GM19035 (cell line): ENCODE measurements around the gene TRA2B.

Experiments
- ATAC-seq: cut with Tn5 transposase; IDR thresholded peaks from one replicate; pipeline ENCODE4 v1.9.1; 2021; ENCODE audit not compliant: unreplicated experiment

Gene TRA2B

GRCh38 chr3:185937689-185938374 lies at the start of gene TRA2B:
TRA2B (minus strand) TSS chr3:185938014; CDS start chr3:185937860, 154 bp downstream.
- ATAC-seq, result peak; percentile 93

- ATAC-seq, result no peak
Observed at GRCh38 chr3:185986198-185986777, 48.5 kb upstream of the TRA2B start.

- no peak for ATAC-seq
Observed at GRCh38 chr3:185984203-185984602, 46.4 kb upstream of the TRA2B start.

- ATAC-seq, result no peak
Observed at GRCh38 chr3:185983495-185984141, 45.8 kb upstream of the TRA2B start.

GRCh38 chr3:185982632-185983031 lies 44.8 kb upstream of the TRA2B start:
- no peak for ATAC-seq

GRCh38 chr3:185981621-185982020 lies 43.8 kb upstream of the TRA2B start:
- ATAC-seq, result no peak

- no peak for ATAC-seq
Observed at GRCh38 chr3:185979721-185980121, 41.9 kb upstream of the TRA2B start.

GRCh38 chr3:185978516-185978915 lies 40.7 kb upstream of the TRA2B start:
- ATAC-seq, result no peak

- ATAC-seq, result no peak
Observed at GRCh38 chr3:185977679-185978040, 39.8 kb upstream of the TRA2B start.

- ATAC-seq, result peak; percentile 82
Observed at GRCh38 chr3:185976977-185977678, 39.3 kb upstream of the TRA2B start.

GRCh38 chr3:185976100-185976499 lies 38.3 kb upstream of the TRA2B start:
- ATAC-seq, result no peak

- no peak for ATAC-seq
Observed at GRCh38 chr3:185971579-185971978, 33.8 kb upstream of the TRA2B start.

GRCh38 chr3:185968168-185968567 lies 30.4 kb upstream of the TRA2B start:
- no peak for ATAC-seq

GRCh38 chr3:185966655-185967054 lies 28.8 kb upstream of the TRA2B start:
- no peak for ATAC-seq

- no peak for ATAC-seq
Observed at GRCh38 chr3:185965496-185965895, 27.7 kb upstream of the TRA2B start.

GRCh38 chr3:185961675-185962232 lies 23.9 kb upstream of the TRA2B start:
- ATAC-seq, result no peak

- no peak for ATAC-seq
Observed at GRCh38 chr3:185960522-185961288, 22.9 kb upstream of the TRA2B start.

GRCh38 chr3:185959609-185960521 lies 22.1 kb upstream of the TRA2B start:
- ATAC-seq, result no peak

- ATAC-seq, result no peak
Observed at GRCh38 chr3:185958626-185959025, 20.8 kb upstream of the TRA2B start.

- ATAC-seq, result no peak
Observed at GRCh38 chr3:185956244-185956643, 18.4 kb upstream of the TRA2B start.
